Myometrial cell (primary cell): ENCODE results near the gene TMEM14C. TPM values are rescaled to one million over a fixed set of nuclear protein-coding genes. Genes with fewer than 3 reads are reported as not detected.

Experiments used
- total RNA-seq: library from RNA; depleted of rRNA; stranded (reverse); fragments of >200 nt; gene quantifications from 2 replicates; pipeline ENCODE4 v1.2.3, GENCODE V29; 2015

The TMEM14C gene
- 194 and 206 TPM in 2 replicates for total RNA-seq

GRCh38 chr6:10722820-10723566, at the start of gene TMEM14C:
TMEM14C (plus strand) TSS chr6:10723070; CDS start chr6:10724614, 1,544 bp downstream.

GRCh38 chr6:10694302-10695085, 28.4 kb upstream of the TMEM14C start, which contains the start of the genes C6orf52 and PAK1IP1:
C6orf52 (minus strand) TSS chr6:10694616; CDS start chr6:10687550, 7,066 bp downstream.
PAK1IP1 (plus strand) TSS chr6:10694972; CDS start chr6:10694986, 14 bp downstream.

GRCh38 chr6:10747251-10747972, 24.5 kb downstream of the TMEM14C start, which contains the start of gene TMEM14B:
TMEM14B (plus strand) TSS chr6:10747805; CDS start chr6:10749246, 1,441 bp downstream.

Other genes with a start within 250 kb of the TMEM14C start
- gene GCNT2, start 201.7 kb upstream of the TMEM14C start, total RNA-seq, result not detected in 2 replicates
- 0.71 TPM in 1 of 2 replicates, not detected in the other for gene C6orf52, start 28.5 kb upstream of the TMEM14C start, total RNA-seq
- gene PAK1IP1, start 28.1 kb upstream of the TMEM14C start, total RNA-seq, result 15.2 and 19.0 TPM in 2 replicates
- 128 and 150 TPM in 2 replicates for gene TMEM14B, start 24.7 kb downstream of the TMEM14C start, total RNA-seq
- not detected in 2 replicates for gene MAK, start 115.5 kb downstream of the TMEM14C start, total RNA-seq
- gene GCM2, start 159.0 kb downstream of the TMEM14C start, total RNA-seq, result not detected in 2 replicates
- not detected in 2 replicates for gene SYCP2L, start 164.0 kb downstream of the TMEM14C start, total RNA-seq